ENCODE results near the gene PSTPIP2.
"Not testable (repeated sequence)": the region's sequence is repeated elsewhere in the genome, so short reads cannot be mapped to it uniquely, and the experiment has no call there.

The PSTPIP2 gene

GRCh38 chr18:46050268-46050667 is 21.8 kb downstream of the PSTPIP2 start:
- no peaks in the 10 kb centered on the region for H4K20me1 ChIP-seq (ENCODE audit: insufficient read depth, low read length, poor library complexity, severe bottlenecking)
- TF ChIP-seq EZH2phosphoT487 (IDR thresholded peaks at IDR 0.05; ENCODE audit: borderline replicate concordance) (no peak), CTCF (conservative IDR thresholded peaks at IDR 0.05; ENCODE audit: low read length) (no peak)
- H3K4me3 ChIP-seq (ENCODE audit: low read length, poor library complexity, severe bottlenecking), result no peak overlapping the region
- H3K9ac ChIP-seq (ENCODE audit: low read depth, low read length, poor library complexity, severe bottlenecking), result no peak overlapping the region
- H3F3A ChIP-seq (ENCODE audit: low read depth), result no peaks in the 10 kb centered on the region
- no peaks in the 10 kb centered on the region for H3K79me2 ChIP-seq (ENCODE audit: insufficient read depth, low read length)
- H3K4me2 ChIP-seq (ENCODE audit: low read depth, low read length, poor library complexity, severe bottlenecking), result no peak overlapping the region
- H3K9me2 ChIP-seq (replicated peaks; ENCODE audit: low read depth, low read length), result no peaks in the 10 kb centered on the region
- peaks cover 37% of the 10 kb centered on the region for H3K4me1 ChIP-seq (ENCODE audit: insufficient read depth, low read length, poor library complexity, severe bottlenecking)
- no peaks in the 10 kb centered on the region for H3K27me3 ChIP-seq (ENCODE audit: insufficient read depth, low read length, poor library complexity, severe bottlenecking)
- no peaks in the 10 kb centered on the region for H3K36me3 ChIP-seq (ENCODE audit: insufficient read depth, low read length)
- H2AFZ ChIP-seq (ENCODE audit: low read length), result no peak overlapping the region
- H3K9me3 ChIP-seq (ENCODE audit: insufficient read depth, low read depth, low read length), result no peaks in the 10 kb centered on the region

- Histone ChIP-seq H3K9me3 (ENCODE audit: insufficient read depth, low read depth, low read length) (no peaks in the 10 kb centered on the region), H3K4me1 (ENCODE audit: insufficient read depth, low read length, poor library complexity, severe bottlenecking) (peaks cover 32% of the 10 kb centered on the region), H4K20me1 (ENCODE audit: insufficient read depth, low read length, poor library complexity, severe bottlenecking) (no peaks in the 10 kb centered on the region), H3K36me3 (ENCODE audit: insufficient read depth, low read length) (no peaks in the 10 kb centered on the region), H3F3A (ENCODE audit: low read depth) (0 out of 2 replicates have a peak, but pooled peaks cover under 1% of the 10 kb centered on the region), H2AFZ (ENCODE audit: low read length) (no peak overlapping the region), H3K9me2 (replicated peaks; ENCODE audit: low read depth, low read length) (no peaks in the 10 kb centered on the region), H3K4me3 (ENCODE audit: low read length, poor library complexity, severe bottlenecking) (no peak overlapping the region), H3K9ac (ENCODE audit: low read depth, low read length, poor library complexity, severe bottlenecking) (no peak overlapping the region), H3K4me2 (ENCODE audit: low read depth, low read length, poor library complexity, severe bottlenecking) (no peak overlapping the region), H3K27me3 (ENCODE audit: insufficient read depth, low read length, poor library complexity, severe bottlenecking) (no peaks in the 10 kb centered on the region), H3K79me2 (ENCODE audit: insufficient read depth, low read length) (no peaks in the 10 kb centered on the region)
- no peak for TF ChIP-seq CTCF (conservative IDR thresholded peaks at IDR 0.05; ENCODE audit: low read length)
Measured at GRCh38 chr18:46048641-46049040, 23.4 kb downstream of the PSTPIP2 start.

- not testable (repeated sequence) for H3K79me2 ChIP-seq (ENCODE audit: insufficient read depth, low read length); H3K9me3 ChIP-seq (ENCODE audit: insufficient read depth, low read depth, low read length); H3F3A ChIP-seq (ENCODE audit: low read depth); H3K9me2 ChIP-seq (replicated peaks; ENCODE audit: low read depth, low read length); H3K4me2 ChIP-seq (ENCODE audit: low read depth, low read length, poor library complexity, severe bottlenecking); H3K4me3 ChIP-seq (ENCODE audit: low read length, poor library complexity, severe bottlenecking); H4K20me1 ChIP-seq (ENCODE audit: insufficient read depth, low read length, poor library complexity, severe bottlenecking); H3K27me3 ChIP-seq (ENCODE audit: insufficient read depth, low read length, poor library complexity, severe bottlenecking); H3K36me3 ChIP-seq (ENCODE audit: insufficient read depth, low read length); H2AFZ ChIP-seq (ENCODE audit: low read length); H3K9ac ChIP-seq (ENCODE audit: low read depth, low read length, poor library complexity, severe bottlenecking)
- peaks cover 32% of the 10 kb centered on the region for H3K4me1 ChIP-seq (ENCODE audit: insufficient read depth, low read length, poor library complexity, severe bottlenecking)
Measured at GRCh38 chr18:46047369-46047768, 24.7 kb downstream of the PSTPIP2 start.

GRCh38 chr18:46046688-46047087 is 25.4 kb downstream of the PSTPIP2 start:
- TF ChIP-seq EZH2phosphoT487 (IDR thresholded peaks at IDR 0.05; ENCODE audit: borderline replicate concordance), result no peak
- Histone ChIP-seq H4K20me1 (ENCODE audit: insufficient read depth, low read length, poor library complexity, severe bottlenecking) (no peaks in the 10 kb centered on the region), H3K4me1 (ENCODE audit: insufficient read depth, low read length, poor library complexity, severe bottlenecking) (peaks cover 31% of the 10 kb centered on the region), H3K9ac (ENCODE audit: low read depth, low read length, poor library complexity, severe bottlenecking) (no peak overlapping the region), H3K4me3 (ENCODE audit: low read length, poor library complexity, severe bottlenecking) (no peak overlapping the region), H3K9me3 (ENCODE audit: insufficient read depth, low read depth, low read length) (no peaks in the 10 kb centered on the region), H2AFZ (ENCODE audit: low read length) (no peak overlapping the region), H3K9me2 (replicated peaks; ENCODE audit: low read depth, low read length) (no peaks in the 10 kb centered on the region), H3K36me3 (ENCODE audit: insufficient read depth, low read length) (no peaks in the 10 kb centered on the region), H3K4me2 (ENCODE audit: low read depth, low read length, poor library complexity, severe bottlenecking) (no peak overlapping the region), H3K27me3 (ENCODE audit: insufficient read depth, low read length, poor library complexity, severe bottlenecking) (no peaks in the 10 kb centered on the region), H3K79me2 (ENCODE audit: insufficient read depth, low read length) (no peaks in the 10 kb centered on the region), H3F3A (ENCODE audit: low read depth) (peaks cover 11% of the 10 kb centered on the region)
